Uterus (tissue), 2 donors: Measurements from ENCODE around the gene TMEM37.

Source experiments
- CTCF ChIP-seq, 4 experiments: fragments of 200-600 bp in 2 of 4; fragments of 450-650 bp in 2 of 4; sonication (generic) in 2 of 4; IDR thresholded peaks; one replicate each; pipeline ENCODE4 v1.5.1; 2016 to 2019; ENCODE audit warnings: antibody characterized with exemption in 4 of 4, mild to moderate bottlenecking in 2 of 4, moderate library complexity in 1 of 4
- POLR2A ChIP-seq, 2 donors: fragments of 450-650 bp; IDR thresholded peaks; one replicate each; pipeline ENCODE4 v1.6.1; 2016; ENCODE audit warnings: antibody characterized with exemption in 2 of 2, mild to moderate bottlenecking in 1 of 2, moderate library complexity in 1 of 2

GRCh38 chr2:119425620-119426395 lies 5.8 kb upstream of the TMEM37 start:
- TF ChIP-seq POLR2A (IDR thresholded peaks at IDR 0.05): no peak
- no peak for TF ChIP-seq CTCF (IDR thresholded peaks at IDR 0.05)
